Keratinocyte (primary cell): ENCODE data around the gene NDRG2. TPM values are rescaled to one million over a fixed set of nuclear protein-coding genes. Genes with fewer than 3 reads are reported as not detected.
"Not testable (repeated sequence)": the region's sequence is repeated elsewhere in the genome, so short reads cannot be mapped to it uniquely, and the experiment has no call there.

Source experiments
- DNase-seq: peaks from one replicate; pipeline ENCODE4 v3.0.0-alpha.2; 2011; ENCODE audit warnings: low read depth, missing footprints, low spot score
- FAIRE-seq: peaks from 2 replicates; lab custom pipeline; 2011; peaks lifted over from hg19 to GRCh38; lab: Jason Lieb, UNC
- H2AFZ ChIP-seq: 2 replicates; pipeline ENCODE4 v1.6.0; 2012; ENCODE audit warnings: low read length, control low read depth, inconsistent platforms; ENCODE audit not compliant: control insufficient read depth
- H3K27ac ChIP-seq: 2 replicates; pipeline ENCODE4 v1.5.1; 2011; ENCODE audit warnings: low read length; ENCODE audit not compliant: control insufficient read depth, insufficient read depth
- H3K27me3 ChIP-seq: 3 replicates; pipeline ENCODE4 v1.6.0; 2011; ENCODE audit warnings: low read length; ENCODE audit not compliant: control insufficient read depth, insufficient read depth; ENCODE audit errors: extremely low read depth
- H3K36me3 ChIP-seq, 2 experiments: 2 replicates in 1 of 2; 3 replicates in 1 of 2; pipeline ENCODE4 v1.5.1; 2011; ENCODE audit warnings: low read length in 2 of 2, mild to moderate bottlenecking in 1 of 2; ENCODE audit not compliant: control insufficient read depth in 2 of 2, insufficient read depth in 2 of 2; ENCODE audit errors: extremely low read depth in 1 of 2
- H3K4me1 ChIP-seq: 3 replicates; pipeline ENCODE4 v1.5.1; 2011; ENCODE audit warnings: low read length; ENCODE audit not compliant: control insufficient read depth, insufficient read depth; ENCODE audit errors: extremely low read depth
- H3K4me2 ChIP-seq: 3 replicates; pipeline ENCODE4 v1.6.0; 2011; ENCODE audit warnings: low read depth, low read length; ENCODE audit not compliant: control insufficient read depth, insufficient read depth; ENCODE audit errors: extremely low read depth
- H3K4me3 ChIP-seq, 3 experiments: fragments of 200-600 bp in 1 of 3; sonication (generic) in 1 of 3; 2 replicates in 2 of 3; 3 replicates in 1 of 3; pipeline ENCODE4 v1.5.1; 2011 to 2016; ENCODE audit warnings: low read length in 3 of 3, mild to moderate bottlenecking in 3 of 3, control low read depth in 2 of 3, inconsistent platforms in 1 of 3, low read depth in 1 of 3, mixed read lengths in 1 of 3, mixed run types in 1 of 3, moderate library complexity in 1 of 3; ENCODE audit not compliant: control insufficient read depth in 2 of 3, insufficient read depth in 2 of 3; ENCODE audit errors: extremely low read depth in 1 of 3
- H3K79me2 ChIP-seq: 2 replicates; pipeline ENCODE4 v1.6.0; 2012; ENCODE audit warnings: low read length; ENCODE audit not compliant: control insufficient read depth, insufficient read depth
- H3K9ac ChIP-seq: 3 replicates; pipeline ENCODE4 v1.6.0; 2011; ENCODE audit warnings: low read length; ENCODE audit not compliant: control insufficient read depth, insufficient read depth; ENCODE audit errors: extremely low read depth
- H3K9me1 ChIP-seq: 3 replicates; pipeline ENCODE4 v1.6.0; 2011; ENCODE audit warnings: low read length; ENCODE audit not compliant: control insufficient read depth, insufficient read depth; ENCODE audit errors: extremely low read depth
- H3K9me3 ChIP-seq: 2 replicates; pipeline ENCODE4 v1.5.1; 2012; ENCODE audit warnings: low read depth, low read length; ENCODE audit not compliant: control insufficient read depth
- H4K20me1 ChIP-seq: 3 replicates; pipeline ENCODE4 v1.6.0; 2011; ENCODE audit warnings: low read length; ENCODE audit not compliant: control insufficient read depth, insufficient read depth; ENCODE audit errors: extremely low read depth
- CTCF ChIP-seq, 3 experiments: IDR thresholded peaks in 1 of 3; conservative IDR thresholded peaks in 1 of 3; optimal IDR thresholded peaks in 1 of 3; 2 replicates in 2 of 3; 3 replicates in 1 of 3; pipeline versions ENCODE3 to v1.5.1; 2011; ENCODE audit warnings: low read length in 3 of 3, mild to moderate bottlenecking in 3 of 3, moderate library complexity in 2 of 3, control low read depth in 1 of 3, inconsistent platforms in 1 of 3; ENCODE audit not compliant: insufficient read depth in 2 of 3; ENCODE audit errors: extremely low read depth in 1 of 3
- EZH2 ChIP-seq: IDR thresholded peaks from one replicate; pipeline ENCODE4 v1.6.1; 2012; ENCODE audit warnings: inconsistent platforms, mild to moderate bottlenecking, low read length, moderate library complexity
- dilution Hi-C: fragments of 300-500 bp; cut with MboI; formaldehyde crosslinking; loops from one replicate; pipeline ENCODE4 v1.7.0; 2020; ENCODE audit warnings: low sequenced_read_pairs; ENCODE audit not compliant: extremely low pct_ligation_motif_present
- polyA plus RNA-seq, 5 experiments: library from polyadenylated mRNA; depleted of rRNA in 3 of 5; stranded (reverse) in 3 of 5; stranded (forward) in 1 of 5; unstranded in 1 of 5; fragments of >200 nt; gene quantifications; 1 replicate in 1 of 5; 2 replicates in 3 of 5; 3 replicates in 1 of 5; pipeline versions ENCODE4 v1.2.1 to v1.2.3, GENCODE V29; 2011 to 2012; ENCODE audit warnings: missing spikeins in 2 of 5, low read depth in 1 of 5, low replicate concordance in 1 of 5

NDRG2 gene
- polyA plus RNA-seq, 1 donor (not counting 4 experiments of a cell fraction or from before 2014, with no cell fraction given) = 11.1 TPM

- Histone ChIP-seq H3K4me1 (no peaks in the 10 kb centered on the region), H3K79me2 (no peaks in the 10 kb centered on the region), H2AFZ (no peak overlapping the region), H3K4me3 (no peak overlapping the region), H3K9me3 (no peaks in the 10 kb centered on the region), H3K27ac (no peak overlapping the region), H3K9ac (no peak overlapping the region), H3K36me3 (no peaks in the 10 kb centered on the region), H4K20me1 (no peaks in the 10 kb centered on the region), H3K9me1 (no peaks in the 10 kb centered on the region), H3K27me3 (no peaks in the 10 kb centered on the region), H3K4me2 (no peak overlapping the region)
- DNase-seq = no peak
- dilution Hi-C loops = no loop called here
- no peak for FAIRE-seq
- TF ChIP-seq CTCF (optimal IDR thresholded peaks at IDR 0.05 in 1 of 3, IDR thresholded peaks at IDR 0.05 in 1 of 3, conservative IDR thresholded peaks at IDR 0.05 in 1 of 3; ENCODE audit: extremely low read depth in 1 of 3, insufficient read depth in 2 of 3, low read length in 3 of 3) (no peak), EZH2 (no peak)
Measured at GRCh38 chr14:21011136-21011535, 13.7 kb downstream of the NDRG2 start.

- H3K4me2 ChIP-seq, H3K9me3 ChIP-seq, H3K36me3 ChIP-seq, H2AFZ ChIP-seq, H3K4me1 ChIP-seq, FAIRE-seq, H3K4me3 ChIP-seq, dilution Hi-C loops, H3K9ac ChIP-seq, H3K27me3 ChIP-seq, DNase-seq, H3K9me1 ChIP-seq, H4K20me1 ChIP-seq, H3K27ac ChIP-seq, H3K79me2 ChIP-seq: not testable (repeated sequence)
Measured at GRCh38 chr14:21009721-21010120, 15.1 kb downstream of the NDRG2 start.

GRCh38 chr14:21003788-21004346, 21.0 kb downstream of the NDRG2 start:
- Histone ChIP-seq H3K27me3 (no peaks in the 10 kb centered on the region), H3K9me3 (no peaks in the 10 kb centered on the region), H3K36me3 (no peaks in the 10 kb centered on the region), H3K79me2 (no peaks in the 10 kb centered on the region), H3K4me1 (peaks cover 6% of the 10 kb centered on the region), H3K9me1 (no peaks in the 10 kb centered on the region), H3K27ac (no peak overlapping the region), H2AFZ (no peak overlapping the region), H3K4me2 (no peak overlapping the region), H3K9ac (no peak overlapping the region), H3K4me3 (no peak overlapping the region), H4K20me1 (no peaks in the 10 kb centered on the region)
- dilution Hi-C loops = no loop called here
- TF ChIP-seq CTCF (optimal IDR thresholded peaks at IDR 0.05 in 1 of 3, IDR thresholded peaks at IDR 0.05 in 1 of 3, conservative IDR thresholded peaks at IDR 0.05 in 1 of 3; ENCODE audit: extremely low read depth in 1 of 3, insufficient read depth in 2 of 3, low read length in 3 of 3) (no peak), EZH2 (no peak)
- DNase-seq = no peak
- no peak for FAIRE-seq
